Esophagus squamous epithelium (tissue), 4 donors: ENCODE data around the gene SKAP1.

Experiments used
- CTCF ChIP-seq, 6 experiments: fragments of 450-650 bp in 4 of 6; fragments of 200-600 bp in 2 of 6; sonication (generic) in 2 of 6; IDR thresholded peaks; one replicate each; pipeline ENCODE4 v1.5.1; 2016 to 2019; ENCODE audit warnings: antibody characterized with exemption in 6 of 6, mild to moderate bottlenecking in 4 of 6, moderate library complexity in 4 of 6
- POLR2A ChIP-seq, 4 donors: fragments of 450-650 bp; IDR thresholded peaks; one replicate each; pipeline ENCODE4 v1.6.1; 2017; ENCODE audit warnings: antibody characterized with exemption in 4 of 4, mild to moderate bottlenecking in 4 of 4, moderate library complexity in 3 of 4

GRCh38 chr17:48393283-48393682, 36.7 kb downstream of the SKAP1 start:
- TF ChIP-seq CTCF (IDR thresholded peaks at IDR 0.05) = no peak
- no peak for TF ChIP-seq POLR2A (IDR thresholded peaks at IDR 0.05)
